GM19328 (cell line): ENCODE measurements around the gene COX6B2.
"Not testable (repeated sequence)": the region's sequence is repeated elsewhere in the genome, so short reads cannot be mapped to it uniquely, and the experiment has no call there.

Experiments
- ATAC-seq: cut with Tn5 transposase; IDR thresholded peaks from one replicate; pipeline ENCODE4 v1.9.1; 2021; ENCODE audit warnings: mild to moderate bottlenecking, moderate library complexity; ENCODE audit not compliant: unreplicated experiment

The COX6B2 gene

DNA sequence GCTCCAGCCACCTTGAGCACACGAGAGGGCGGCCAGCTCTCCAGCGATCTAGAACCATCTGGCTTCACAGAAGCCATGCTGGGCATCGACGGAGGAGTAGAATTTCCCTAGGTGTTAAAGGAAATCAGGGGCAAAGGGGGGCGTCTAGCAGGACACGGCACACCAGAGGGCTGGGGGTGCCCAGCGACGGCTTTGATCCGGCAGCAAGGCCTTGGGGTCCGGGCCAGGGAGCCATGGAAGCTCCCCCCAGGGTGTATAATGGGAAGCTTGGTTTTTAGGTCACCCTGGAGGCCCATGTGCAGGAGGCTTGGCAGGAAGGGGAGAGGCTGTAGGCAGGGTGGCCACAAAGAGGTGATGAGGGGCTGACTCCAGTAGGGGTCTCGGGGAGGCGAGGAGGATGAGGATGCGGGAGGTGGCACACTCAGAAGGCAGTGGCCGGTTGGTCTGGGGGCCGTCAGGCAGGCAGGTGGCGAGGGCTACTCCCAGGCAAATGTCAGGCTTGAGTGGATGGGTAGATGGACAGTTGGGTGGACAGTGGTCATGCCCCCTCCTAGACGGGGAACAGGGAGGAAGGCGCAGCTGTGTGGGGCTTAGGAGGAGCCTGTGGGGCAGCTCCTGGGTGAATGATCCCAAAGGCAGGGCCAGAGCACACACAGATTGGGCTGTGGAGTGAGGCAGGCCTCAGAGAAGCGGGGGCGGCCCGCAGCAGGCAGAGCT lies 9.3 kb downstream of the COX6B2 start:
- no peak for ATAC-seq

- no peak for ATAC-seq
Measured at GRCh38 chr19:55344444-55344843, 10.1 kb downstream of the COX6B2 start.

DNA sequence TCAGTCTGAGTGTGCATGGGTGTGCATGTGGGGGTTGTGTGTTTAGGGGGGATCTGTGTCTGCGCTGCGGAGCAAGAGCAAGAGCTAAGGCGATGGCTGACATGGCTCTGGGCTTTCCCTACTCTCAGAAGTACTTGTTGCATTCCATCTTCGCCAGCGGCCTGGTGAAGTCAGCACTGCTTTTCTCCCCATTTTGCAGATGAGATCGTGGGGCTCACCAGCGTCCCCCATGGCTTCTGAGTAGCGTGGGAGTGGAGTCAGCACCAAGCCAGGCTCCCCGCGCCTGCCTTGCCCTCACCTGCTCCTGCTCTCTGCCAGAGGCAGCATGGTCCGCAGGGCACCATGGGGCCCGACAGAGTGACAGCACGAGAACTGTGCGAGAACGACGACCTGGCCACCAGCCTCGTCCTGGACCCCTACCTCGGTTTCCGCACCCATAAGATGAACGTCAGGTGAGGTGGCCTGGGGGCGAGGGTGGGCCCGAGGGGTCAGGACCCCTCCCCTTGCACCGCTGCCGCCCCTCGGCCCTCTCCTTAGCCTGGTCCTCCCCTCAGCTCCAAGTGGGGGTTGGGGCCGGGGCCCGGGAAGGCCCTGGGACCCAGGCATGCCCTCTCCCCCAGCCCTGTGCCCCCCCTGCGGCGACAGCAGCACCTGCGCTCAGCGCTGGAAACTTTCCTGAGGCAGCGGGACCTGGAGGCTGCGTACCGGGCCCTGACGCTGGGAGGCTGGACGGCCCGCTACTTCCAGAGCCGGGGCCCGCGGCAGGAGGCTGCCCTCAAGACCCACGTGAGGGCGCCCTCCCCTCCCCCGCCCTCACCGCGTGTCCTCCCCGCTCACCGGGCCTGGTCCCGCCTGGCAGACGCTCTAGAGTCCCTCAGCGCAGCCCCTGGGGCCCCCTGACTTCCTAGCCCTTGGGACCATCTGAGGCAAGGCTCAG lies 12.7 kb downstream of the COX6B2 start:
- ATAC-seq: no peak

GRCh38 chr19:55341171-55341588 lies 13.3 kb downstream of the COX6B2 start:
- ATAC-seq: no peak

DNA sequence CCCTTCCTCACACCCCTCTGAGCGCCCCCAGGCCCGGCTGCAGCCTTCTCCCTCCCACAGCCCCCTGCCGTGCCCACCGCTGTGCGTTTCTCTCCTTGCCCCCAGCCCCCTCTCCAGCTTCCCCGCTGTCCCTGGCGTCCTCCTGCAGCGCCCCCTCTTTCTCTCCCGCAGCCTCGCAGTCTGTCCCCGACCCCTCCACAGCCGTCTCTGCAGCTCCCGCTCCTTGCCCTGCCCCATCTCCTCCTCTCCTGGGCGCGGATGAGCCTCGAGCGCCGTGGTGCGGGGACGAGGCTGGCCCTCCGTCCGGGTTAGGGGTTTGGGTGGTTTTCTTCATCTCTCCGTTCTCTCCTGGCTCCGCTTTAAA lies 13.8 kb downstream of the COX6B2 start:
- ATAC-seq: no peak

- no peak for ATAC-seq
Measured at GRCh38 chr19:55339889-55340783, 14.4 kb downstream of the COX6B2 start.

- peak; percentile 82 for ATAC-seq
Measured at GRCh38 chr19:55339105-55339888, 15.2 kb downstream of the COX6B2 start, which contains the start of gene KMT5C. TSS of gene KMT5C (plus strand) at chr19:55339876. CDS start at chr19:55341937, 2,061 bp downstream.

GRCh38 chr19:55336101-55336500 lies 18.4 kb downstream of the COX6B2 start:
- no peak for ATAC-seq

DNA sequence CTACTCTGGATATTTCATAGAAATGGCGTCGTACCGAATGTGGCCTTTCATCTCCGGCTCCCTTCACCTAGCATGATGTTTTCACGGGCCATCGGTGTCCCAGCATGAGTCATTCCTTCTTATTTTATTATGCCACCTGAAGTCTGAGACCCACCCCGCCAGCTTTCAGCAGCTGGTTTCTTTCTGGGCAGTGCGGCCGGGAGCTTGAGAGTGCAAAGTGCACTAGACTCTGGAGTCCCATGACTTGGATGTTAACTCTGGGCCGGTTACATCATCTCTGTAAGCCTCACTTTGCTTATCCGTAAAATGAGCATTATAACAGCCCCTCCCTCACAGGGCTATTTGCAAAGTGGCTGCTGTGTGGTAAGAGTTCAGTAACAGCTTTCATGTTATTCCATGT lies 20.6 kb downstream of the COX6B2 start:
- no peak for ATAC-seq

- ATAC-seq: not testable (repeated sequence)
Measured at GRCh38 chr19:55329791-55330190, 24.7 kb downstream of the COX6B2 start.

- not testable (repeated sequence) for ATAC-seq
Measured at GRCh38 chr19:55328774-55329318, 25.7 kb downstream of the COX6B2 start.

- ATAC-seq: no peak
Measured at GRCh38 chr19:55325172-55325571, 29.3 kb downstream of the COX6B2 start, which contains the start of gene TMEM150B. TSS of gene TMEM150B (minus strand) at chr19:55325341. CDS start at chr19:55321036, 4,305 bp downstream.

- ATAC-seq: no peak
Measured at GRCh38 chr19:55324662-55325061, 29.9 kb downstream of the COX6B2 start.

- ATAC-seq: no peak
Measured at GRCh38 chr19:55322204-55322885, 32.2 kb downstream of the COX6B2 start.

- ATAC-seq: no peak
Measured at GRCh38 chr19:55321466-55322137, 32.9 kb downstream of the COX6B2 start.

DNA sequence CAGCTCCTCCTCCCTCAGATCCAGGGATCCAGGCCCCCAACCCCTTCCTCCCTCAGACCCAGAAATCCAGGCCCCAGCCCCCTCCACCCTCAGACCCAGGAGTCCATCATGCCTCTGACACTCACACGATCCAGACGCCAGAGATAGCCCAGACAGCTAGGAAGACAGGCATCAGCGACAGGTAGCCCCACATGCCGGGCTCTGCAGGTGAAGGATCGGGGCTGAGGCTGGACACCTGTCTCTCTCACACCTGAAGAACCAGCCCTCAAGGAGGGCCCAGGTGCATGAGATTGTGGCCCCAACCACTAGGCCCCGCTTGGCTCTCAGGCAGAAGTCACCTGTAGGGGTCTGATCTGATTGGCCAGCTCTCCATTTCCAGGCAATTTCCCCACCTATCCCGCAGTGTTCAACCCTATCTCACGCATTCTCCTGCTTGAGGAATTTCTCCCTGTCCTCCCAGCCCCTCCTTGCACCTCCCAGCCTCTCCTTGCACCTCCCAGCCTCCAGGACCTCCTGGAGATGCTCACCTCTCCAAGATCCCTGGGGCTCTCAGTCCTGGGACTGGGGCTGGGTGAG lies 33.6 kb downstream of the COX6B2 start:
- ATAC-seq: no peak

- no peak for ATAC-seq
Measured at GRCh38 chr19:55319785-55320184, 34.7 kb downstream of the COX6B2 start.

DNA sequence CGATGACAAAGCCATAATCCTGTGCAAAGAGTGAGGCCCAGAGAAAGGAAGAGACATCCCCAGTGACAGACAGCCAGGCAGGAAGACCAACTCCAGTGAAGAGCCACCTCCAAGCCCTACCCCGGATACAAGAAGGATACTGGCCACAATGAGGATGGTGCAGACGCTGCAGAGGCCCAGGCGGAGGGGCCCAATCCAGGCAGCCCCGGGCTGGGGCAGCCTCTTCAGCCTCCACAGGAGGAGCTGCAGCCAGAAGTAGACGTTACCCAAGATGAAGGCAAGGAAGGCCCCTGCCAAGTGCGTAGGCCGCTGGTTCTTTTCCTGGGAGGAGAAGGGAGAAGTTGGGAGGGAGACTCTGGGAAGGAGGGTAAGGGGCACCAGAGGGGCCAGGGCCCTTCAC lies 37.9 kb downstream of the COX6B2 start:
- no peak for ATAC-seq
